IPS DF 19.7 (cell line): ENCODE results near the gene PLAAT4.

Source experiments
- DNase-seq: peaks from one replicate; pipeline ENCODE4 v3.0.0-alpha.2; 2013; ENCODE audit warnings: low read depth, low spot score

PLAAT4 gene

GRCh38 chr11:63536669-63537292, at the start of gene PLAAT4:
TSS of gene PLAAT4 (plus strand) at chr11:63536808. CDS start at chr11:63536869, 61 bp downstream.
- DNase-seq = no peak

- no peak for DNase-seq
Observed at GRCh38 chr11:63488789-63489188, 47.8 kb upstream of the PLAAT4 start.

DNA sequence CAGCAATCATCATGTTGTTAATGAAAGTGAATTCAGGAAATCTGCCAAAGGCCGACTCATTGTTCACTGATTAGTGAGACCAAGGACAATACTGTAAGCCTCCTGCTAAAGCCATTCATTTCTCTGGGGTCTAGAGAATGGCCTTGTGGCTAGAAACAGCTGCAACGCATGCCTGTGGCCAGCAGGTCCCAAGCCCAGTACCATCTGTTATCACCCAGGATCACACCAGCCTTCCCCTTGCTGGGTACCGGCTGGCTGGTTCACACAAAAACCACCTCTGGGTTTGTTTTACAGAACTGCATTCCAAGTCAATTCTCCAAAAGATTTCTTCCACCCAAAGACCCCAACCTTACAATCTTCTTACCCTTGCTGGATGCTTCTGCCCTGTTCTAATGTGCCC, 46.7 kb upstream of the PLAAT4 start:
- DNase-seq = peak; percentile 50

DNA sequence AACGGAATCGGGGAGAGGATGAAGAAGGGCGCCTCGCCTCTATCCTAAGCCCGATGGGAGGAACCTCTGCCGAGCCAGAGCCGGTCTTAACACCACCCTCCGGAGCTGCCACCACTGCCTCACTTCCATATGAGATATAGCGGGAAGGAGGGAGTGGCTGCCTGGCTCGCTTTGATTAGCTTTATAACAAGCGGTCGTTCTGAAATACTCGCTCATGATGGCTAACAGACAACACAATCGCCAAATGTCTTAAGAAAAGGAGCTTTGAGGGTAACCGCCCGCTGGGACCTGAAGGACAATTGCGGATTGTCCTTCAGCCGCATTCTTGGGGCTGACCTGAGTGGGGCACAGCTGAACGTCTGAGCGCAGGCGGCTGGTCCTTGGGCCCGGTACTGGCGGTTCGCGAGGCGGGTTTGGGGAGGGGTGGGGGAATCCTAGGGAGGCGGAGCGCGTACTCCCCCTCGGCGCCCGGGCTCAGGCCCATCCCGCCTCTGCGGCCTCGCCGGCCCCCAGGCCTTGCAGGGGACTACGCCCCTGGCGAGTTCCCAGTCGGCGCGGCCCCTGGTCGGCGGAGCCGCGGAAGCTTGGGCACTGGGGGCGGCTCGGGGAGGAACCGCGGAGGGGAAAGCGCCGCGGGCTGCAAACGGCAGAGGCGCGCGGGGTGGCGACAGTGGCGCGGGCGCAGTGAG, 45.9 kb upstream of the PLAAT4 start, which contains the start of gene PLAAT5:
Gene PLAAT5, minus strand, starts transcription at position 617 of the 689 bp plus-strand sequence. Its CDS starts 133 bp downstream, at position 484.
- no peak for DNase-seq

DNA sequence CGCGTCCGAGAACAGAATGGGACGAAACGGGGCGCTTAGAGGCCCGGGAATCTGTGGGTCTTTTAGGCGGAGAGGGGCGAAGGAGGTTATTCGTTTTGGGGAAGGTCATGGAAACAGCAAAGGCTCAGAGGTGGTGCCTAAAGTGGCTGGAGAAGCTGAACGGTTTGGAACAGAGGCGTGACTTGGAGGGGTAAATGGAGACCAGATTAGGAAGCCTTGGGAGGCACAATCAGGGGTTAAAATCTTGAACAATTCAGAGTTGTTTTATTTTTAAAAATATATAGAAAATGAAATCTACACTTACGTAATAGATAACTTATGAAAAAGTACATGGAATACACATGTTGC, 45.4 kb upstream of the PLAAT4 start:
- no peak for DNase-seq

GRCh38 chr11:63491636-63492372, 44.8 kb upstream of the PLAAT4 start:
- DNase-seq = no peak

DNA sequence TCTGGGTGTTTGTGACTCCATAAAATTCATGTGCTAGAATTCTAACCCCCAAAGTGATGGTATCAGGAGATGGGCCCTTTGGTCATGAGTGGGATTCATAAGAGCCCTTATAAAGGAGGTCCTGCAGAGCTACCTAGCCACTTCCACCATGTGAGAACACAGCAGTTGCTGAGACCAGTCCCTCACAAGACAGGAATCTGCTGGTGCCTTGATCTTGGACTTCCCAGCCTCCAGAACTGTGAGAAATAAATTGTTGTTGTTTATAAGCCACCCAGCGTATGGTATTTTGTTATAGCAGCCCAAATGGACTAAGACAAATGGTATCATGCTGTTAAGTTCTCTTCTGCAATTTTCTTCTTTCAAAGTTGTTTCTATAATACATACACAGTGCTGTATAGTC, 44.2 kb upstream of the PLAAT4 start:
- DNase-seq = no peak

DNA sequence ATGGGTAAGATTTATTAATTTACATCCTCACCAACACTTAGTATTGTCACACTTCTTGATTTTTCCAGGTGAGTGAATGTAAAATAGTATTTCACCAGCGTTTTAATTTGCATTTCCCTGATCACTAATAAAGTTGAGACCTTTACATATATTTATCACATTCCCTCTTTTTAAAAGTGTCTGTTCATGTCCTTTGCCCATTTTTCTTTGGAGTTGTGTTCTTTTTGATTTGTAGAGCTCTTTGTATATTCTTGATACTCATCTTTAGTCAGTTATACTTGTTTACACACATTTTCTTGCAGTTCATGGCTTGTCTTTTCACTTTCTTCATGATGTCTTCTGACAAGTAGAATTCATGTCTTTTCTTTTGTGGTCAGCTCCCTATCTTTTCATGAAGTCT, 43.5 kb upstream of the PLAAT4 start:
- DNase-seq = no peak

DNA sequence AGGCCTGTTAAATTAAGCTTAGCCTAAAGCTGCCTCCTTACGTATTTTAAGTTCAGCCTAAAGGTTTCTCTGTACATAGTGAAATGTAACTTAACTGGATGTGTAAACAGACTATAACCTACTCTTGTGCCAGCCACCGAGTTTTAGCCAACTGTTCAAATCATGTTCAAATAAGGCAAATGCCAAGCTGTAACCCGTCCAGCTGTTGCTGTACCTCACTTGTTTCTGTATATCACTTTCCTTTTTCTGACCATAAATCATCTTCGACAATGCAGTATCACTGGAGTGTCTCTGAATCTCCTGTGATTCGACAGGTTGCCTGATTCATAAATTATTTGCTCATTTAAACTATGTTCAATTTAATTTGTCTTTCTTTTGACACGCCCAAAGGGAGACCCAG, 41.6 kb upstream of the PLAAT4 start:
- DNase-seq = no peak

- DNase-seq = no peak
Observed at GRCh38 chr11:63499874-63500273, 36.7 kb upstream of the PLAAT4 start.

- no peak for DNase-seq
Observed at GRCh38 chr11:63501236-63501635, 35.4 kb upstream of the PLAAT4 start.

DNA sequence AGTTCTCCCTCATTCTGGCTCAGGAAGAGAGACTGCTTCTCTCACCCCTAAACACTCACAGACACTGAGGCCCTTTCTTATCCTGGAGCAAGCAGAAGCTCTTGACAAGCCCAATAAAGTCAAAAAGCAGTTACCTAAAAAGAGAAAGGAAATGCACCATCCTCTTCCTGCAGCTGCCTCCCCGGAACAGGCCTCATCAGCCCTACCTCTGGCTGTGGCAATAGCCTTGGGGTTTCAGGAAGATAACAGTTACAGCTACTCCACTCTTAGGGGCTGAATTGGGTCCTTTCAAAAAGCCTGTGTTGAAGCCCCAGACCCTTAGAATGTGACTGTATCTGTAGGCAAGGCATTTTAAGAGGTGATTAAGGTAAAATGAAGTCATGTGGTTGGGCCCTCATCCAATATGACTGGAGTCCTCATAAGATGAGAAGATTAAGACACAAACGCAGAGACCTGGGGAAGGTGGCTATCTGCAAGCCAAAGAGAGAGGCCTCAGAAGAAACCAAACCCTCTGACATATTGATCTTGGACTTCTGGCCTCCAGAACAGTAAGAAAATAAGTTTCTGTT, 34.3 kb upstream of the PLAAT4 start:
- no peak for DNase-seq

DNA sequence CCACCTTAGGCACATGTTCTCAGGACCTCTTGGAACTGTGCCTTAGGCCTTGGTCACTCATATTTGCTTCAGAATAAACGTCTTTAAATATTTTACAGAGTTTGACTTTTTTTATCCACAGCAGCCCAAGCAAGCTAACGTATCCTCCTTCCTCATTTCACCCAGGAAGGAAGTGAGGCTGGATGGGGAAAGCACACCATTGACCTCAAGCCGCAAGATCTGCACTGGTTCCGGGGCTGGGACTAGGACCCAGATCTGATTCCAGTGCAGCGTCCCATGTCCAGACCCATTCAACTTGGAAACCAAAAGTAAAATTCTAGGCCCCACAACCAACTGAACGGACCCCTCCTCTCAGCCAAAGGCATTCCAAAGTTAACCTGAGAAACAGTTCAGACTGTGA, 33.1 kb upstream of the PLAAT4 start:
- DNase-seq = no peak

DNA sequence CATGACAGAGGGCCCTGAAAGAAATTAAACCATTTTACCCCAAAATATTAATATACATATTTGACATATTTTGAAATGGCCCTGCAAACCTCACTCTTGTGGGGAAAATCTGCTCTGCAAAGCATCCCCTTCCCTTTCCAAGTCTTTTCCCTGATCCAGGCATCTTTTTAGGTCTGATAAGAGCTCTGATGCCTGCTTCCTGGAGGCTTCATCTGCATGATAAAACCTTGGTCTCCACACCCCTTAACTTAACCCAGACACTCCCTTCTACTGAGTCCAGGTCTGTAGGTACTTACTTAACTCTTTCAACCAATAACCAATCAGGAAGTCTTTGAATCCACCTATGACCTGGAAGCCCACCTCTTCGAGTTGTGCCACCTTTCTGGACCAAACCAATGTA, 32.6 kb upstream of the PLAAT4 start:
- no peak for DNase-seq

DNA sequence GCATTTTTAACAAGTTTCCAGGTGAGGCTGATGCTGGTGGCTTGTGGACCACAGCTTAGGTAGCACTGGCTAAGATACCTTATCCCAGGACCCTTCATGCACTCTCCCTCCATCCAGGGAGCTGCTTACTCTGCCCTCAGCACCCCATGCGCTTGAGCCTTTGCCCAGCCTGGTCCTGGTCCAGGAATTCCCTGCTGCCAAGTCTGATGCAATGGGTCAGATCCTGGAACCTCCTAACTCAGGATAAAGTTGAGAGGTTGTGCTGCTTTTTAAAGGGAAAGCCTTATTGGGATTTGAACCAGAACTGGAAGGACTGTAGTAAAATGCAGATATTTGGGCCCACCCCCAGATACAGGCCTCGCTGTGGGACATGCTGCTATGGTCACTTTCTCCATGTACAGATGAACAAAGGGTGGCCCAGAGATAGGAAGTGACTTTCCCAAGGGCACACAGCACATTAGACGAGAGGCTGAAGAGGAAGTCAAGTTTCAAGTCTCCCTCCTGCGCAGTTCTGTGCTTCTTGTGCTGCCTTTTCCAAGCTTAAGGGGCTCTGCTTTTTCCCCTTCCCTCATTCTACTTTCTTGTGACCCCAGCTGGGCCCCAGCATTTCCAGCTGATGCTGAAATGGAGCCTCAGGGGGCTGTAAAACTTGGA, 31.5 kb upstream of the PLAAT4 start:
- DNase-seq = no peak

DNA sequence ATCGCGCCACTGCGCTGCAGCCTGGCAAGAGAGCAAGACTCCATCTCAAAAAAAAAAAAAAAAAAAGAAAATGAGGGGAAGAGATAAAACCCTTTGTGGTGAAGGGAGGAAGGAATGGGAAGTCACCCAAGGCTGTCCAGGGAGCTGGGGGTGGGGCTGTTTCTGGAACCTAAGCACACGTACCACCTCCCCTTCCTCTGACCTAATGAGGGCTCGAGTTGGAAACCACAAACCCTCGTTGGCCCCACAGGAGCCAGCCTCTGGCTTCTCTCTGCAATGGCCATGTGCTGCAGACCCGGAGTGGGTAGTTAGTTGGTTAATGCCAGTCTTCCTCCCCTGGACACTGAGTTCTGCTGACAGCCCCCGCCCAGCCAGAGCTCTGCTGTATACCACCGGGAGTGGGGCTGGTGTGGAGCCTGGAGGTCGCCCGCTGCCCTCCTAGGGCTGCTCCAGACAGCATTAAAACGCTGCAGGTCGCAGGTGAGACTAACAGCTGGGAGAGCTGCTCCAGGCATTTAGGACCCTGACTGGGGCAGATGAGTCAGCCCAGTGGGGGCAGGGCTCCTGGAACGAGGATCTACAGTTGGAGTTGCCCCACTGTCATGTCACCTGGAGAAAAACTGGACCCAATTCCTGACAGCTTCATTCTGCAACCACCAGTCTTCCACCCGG, 30.6 kb upstream of the PLAAT4 start, which contains the start of gene LGALS12:
Gene LGALS12, plus strand, starts transcription at position 228 of the 672 bp plus-strand sequence. Its CDS starts 375 bp downstream, at position 603.
- DNase-seq = no peak

DNA sequence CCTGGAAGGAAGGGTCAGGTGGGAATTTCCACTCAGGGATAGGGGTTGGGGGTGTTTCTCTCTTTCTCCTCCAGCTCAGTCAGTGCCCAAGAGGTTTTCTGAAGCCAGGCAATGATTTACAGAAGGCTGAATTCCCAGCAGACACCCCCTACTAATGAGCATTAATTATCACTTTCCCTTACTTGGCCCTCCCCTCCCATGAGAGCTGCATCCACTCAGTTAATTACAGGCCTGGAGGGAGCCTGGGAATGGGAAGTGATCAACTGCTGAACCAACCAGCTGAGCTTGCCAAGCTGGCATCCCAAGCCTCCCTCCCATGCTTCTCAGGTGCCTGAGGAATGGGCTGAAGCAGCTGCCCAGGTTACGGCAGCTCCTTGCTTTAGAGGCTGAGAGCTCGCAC, 29.7 kb upstream of the PLAAT4 start:
- no peak for DNase-seq

GRCh38 chr11:63507511-63507910, 29.1 kb upstream of the PLAAT4 start:
- no peak for DNase-seq

DNA sequence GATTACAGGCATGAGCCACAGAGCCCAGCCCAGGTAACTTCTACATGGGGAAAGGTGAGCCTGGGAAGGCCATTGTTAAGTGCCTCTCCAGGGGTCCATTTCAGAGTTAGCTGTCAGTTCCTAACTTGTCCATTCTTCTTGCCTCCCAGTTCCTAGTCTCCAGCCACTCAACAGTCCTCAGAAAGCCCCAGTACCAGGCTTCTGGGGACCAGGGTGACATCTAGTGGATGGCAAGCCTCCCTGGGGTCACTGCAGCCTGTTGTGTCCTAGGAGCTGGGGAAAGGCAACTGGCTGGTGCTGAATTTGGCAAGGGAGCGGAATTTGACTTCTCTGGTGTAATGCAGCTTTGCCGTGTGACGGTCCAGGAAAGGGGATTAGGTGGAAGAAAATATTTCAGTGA, 28.6 kb upstream of the PLAAT4 start:
- DNase-seq = peak; percentile 74

DNA sequence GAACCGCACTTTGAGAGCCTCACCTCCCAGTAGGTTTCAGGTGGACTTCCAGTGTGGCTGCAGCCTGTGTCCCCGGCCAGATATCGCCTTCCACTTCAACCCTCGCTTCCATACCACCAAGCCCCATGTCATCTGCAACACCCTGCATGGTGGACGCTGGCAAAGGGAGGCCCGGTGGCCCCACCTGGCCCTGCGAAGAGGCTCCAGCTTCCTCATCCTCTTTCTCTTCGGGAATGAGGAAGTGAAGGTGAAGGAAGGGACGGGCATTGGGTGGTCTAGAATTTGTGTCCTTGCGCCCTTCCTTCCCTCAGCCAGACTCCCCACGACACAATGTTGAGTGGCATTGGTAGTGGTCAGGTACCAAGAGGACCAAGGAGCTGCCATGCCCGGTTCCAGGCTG, 27.9 kb upstream of the PLAAT4 start:
- no peak for DNase-seq

DNA sequence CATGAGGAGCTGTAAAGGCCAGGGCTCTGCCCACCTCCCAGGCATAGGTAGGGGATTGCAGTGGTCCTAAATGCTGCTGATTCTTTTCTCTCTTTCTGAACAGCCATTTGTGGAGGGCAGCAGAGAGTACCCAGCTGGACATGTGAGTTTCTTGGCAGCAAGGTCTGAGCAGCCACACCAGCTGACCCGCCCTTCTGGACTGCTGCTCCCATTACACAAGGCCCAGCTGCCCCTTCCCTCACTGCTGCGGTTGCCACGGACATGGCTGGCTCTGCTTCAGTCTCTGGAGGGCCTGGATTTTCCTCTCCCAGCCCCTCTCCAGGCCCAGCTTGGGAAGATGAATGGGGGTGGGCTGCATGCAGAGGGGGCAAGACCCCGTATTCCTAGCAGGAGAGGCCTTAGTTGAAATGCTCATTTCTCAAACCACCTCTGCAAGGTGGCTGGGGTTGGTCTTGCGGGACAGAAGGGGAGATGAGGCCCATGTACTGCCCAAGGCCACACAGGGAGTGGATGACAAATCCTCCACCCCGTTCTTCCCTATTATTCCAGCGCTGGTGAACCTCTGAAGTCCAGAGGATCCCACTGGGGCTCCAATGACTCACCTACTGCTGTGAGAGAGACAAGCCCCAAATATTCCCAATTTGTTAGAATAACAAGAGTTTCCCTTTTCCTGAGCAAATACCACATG, 26.1 kb upstream of the PLAAT4 start:
- no peak for DNase-seq
